GM19455 (cell line): Measurements from ENCODE around the gene PSMC1.

Experiments used
- ATAC-seq: cut with Tn5 transposase; IDR thresholded peaks from one replicate; pipeline ENCODE4 v1.9.1; 2021; ENCODE audit not compliant: unreplicated experiment

Gene PSMC1

GRCh38 chr14:90301122-90301521 is 44.8 kb downstream of the PSMC1 start:
- ATAC-seq: no peak

GRCh38 chr14:90301668-90302090 is 45.3 kb downstream of the PSMC1 start:
- no peak for ATAC-seq

GRCh38 chr14:90302529-90303303 is 46.4 kb downstream of the PSMC1 start:
- no peak for ATAC-seq

- no peak for ATAC-seq
These were observed 47.1 kb downstream of the PSMC1 start for GRCh38 chr14:90303473-90303872.

GRCh38 chr14:90304502-90304901 is 48.1 kb downstream of the PSMC1 start:
- ATAC-seq: no peak

GRCh38 chr14:90305176-90305601 is 48.8 kb downstream of the PSMC1 start:
- no peak for ATAC-seq

- no peak for ATAC-seq
These were observed 52.2 kb downstream of the PSMC1 start for GRCh38 chr14:90308561-90308960.

GRCh38 chr14:90317286-90317685 is 60.9 kb downstream of the PSMC1 start:
- ATAC-seq: no peak

GRCh38 chr14:90318016-90318415 is 61.7 kb downstream of the PSMC1 start:
- ATAC-seq: no peak

GRCh38 chr14:90319173-90319572 is 62.8 kb downstream of the PSMC1 start:
- no peak for ATAC-seq

- ATAC-seq: no peak
These were observed 63.5 kb downstream of the PSMC1 start for GRCh38 chr14:90319634-90320541.

GRCh38 chr14:90321891-90322290 is 65.5 kb downstream of the PSMC1 start:
- ATAC-seq: no peak
